GM23338 (cell line): ENCODE results near the gene ZSCAN5C. TPM values are rescaled to one million over a fixed set of nuclear protein-coding genes. Genes with fewer than 3 reads are reported as not detected.

Experiments used
- ATAC-seq: fragments of 200-7000 bp; cut with Tn5 transposase; 3 replicates; pipeline ENCODE4 v1.9.1; 2020
- DNase-seq: peaks from one replicate; pipeline ENCODE4 v3.0.0-alpha.2; 2015; ENCODE audit warnings: low spot score
- H2AFZ ChIP-seq: fragments of 200-600 bp; sonication (generic); 2 replicates; pipeline ENCODE4 v1.8.0; 2016; ENCODE audit warnings: antibody characterized with exemption, mild to moderate bottlenecking, moderate library complexity
- H3F3A ChIP-seq: fragments of 200-600 bp; sonication (generic); replicated peaks from 2 replicates; pipeline ENCODE4 v1.8.0; 2017; ENCODE audit warnings: antibody characterized with exemption, mixed run types, low read depth
- H3K27ac ChIP-seq: fragments of 200-600 bp; sonication (generic); 2 replicates; pipeline ENCODE4 v1.6.1; 2016; ENCODE audit warnings: low read depth
- H3K27me3 ChIP-seq: fragments of 200-600 bp; sonication (generic); 2 replicates; pipeline ENCODE4 v1.8.0; 2016; ENCODE audit warnings: mild to moderate bottlenecking, mixed run types, moderate library complexity; ENCODE audit not compliant: insufficient read depth
- H3K36me3 ChIP-seq: fragments of 200-600 bp; sonication (generic); 2 replicates; pipeline ENCODE4 v1.8.0; 2016; ENCODE audit warnings: mild to moderate bottlenecking; ENCODE audit not compliant: insufficient read depth
- H3K4me1 ChIP-seq: fragments of 200-600 bp; sonication (generic); 2 replicates; pipeline ENCODE4 v1.8.0; 2016; ENCODE audit warnings: mild to moderate bottlenecking, moderate library complexity; ENCODE audit not compliant: insufficient read depth
- H3K4me2 ChIP-seq: fragments of 200-600 bp; sonication (generic); 2 replicates; pipeline ENCODE4 v1.7.1; 2017; ENCODE audit warnings: mixed run types
- H3K4me3 ChIP-seq: fragments of 200-600 bp; sonication (generic); 2 replicates; pipeline ENCODE4 v1.6.1; 2016; ENCODE audit warnings: mixed run types
- H3K79me2 ChIP-seq: fragments of 200-600 bp; sonication (generic); replicated peaks from 2 replicates; pipeline ENCODE4 v1.8.0; 2017; ENCODE audit warnings: mild to moderate bottlenecking; ENCODE audit not compliant: insufficient read depth
- H3K9me2 ChIP-seq: fragments of 200-600 bp; sonication (generic); 2 replicates; pipeline ENCODE4 v1.8.0; 2017; ENCODE audit not compliant: insufficient read depth
- H4K20me1 ChIP-seq: fragments of 200-600 bp; sonication (generic); replicated peaks from 2 replicates; pipeline ENCODE4 v1.8.0; 2017; ENCODE audit warnings: mild to moderate bottlenecking; ENCODE audit not compliant: insufficient read depth
- H3K27ac Mint-ChIP-seq: 2 replicates; pipeline ENCODE4 v1.8.0; 2020; ENCODE audit warnings: inconsistent platforms, mild to moderate bottlenecking, moderate library complexity, mixed read lengths
- H3K27me3 Mint-ChIP-seq: 3 replicates; pipeline ENCODE4 v1.8.0; 2022; ENCODE audit warnings: low read depth, mild to moderate bottlenecking, moderate library complexity, mixed read lengths, inconsistent platforms; ENCODE audit not compliant: insufficient read depth, poor library complexity
- H3K36me3 Mint-ChIP-seq: 3 replicates; pipeline ENCODE4 v1.8.0; 2021; ENCODE audit warnings: low read depth, mild to moderate bottlenecking, inconsistent platforms, moderate library complexity, mixed read lengths
- H3K4me1 Mint-ChIP-seq: 3 replicates; pipeline ENCODE4 v1.8.0; 2020; ENCODE audit warnings: mild to moderate bottlenecking, inconsistent platforms, mixed read lengths
- H3K4me3 Mint-ChIP-seq: 3 replicates; pipeline ENCODE4 v1.8.0; 2021; ENCODE audit warnings: moderate library complexity, mild to moderate bottlenecking, inconsistent platforms, mixed read lengths
- H3K9me3 Mint-ChIP-seq: 3 replicates; pipeline ENCODE4 v1.8.0; 2020; ENCODE audit warnings: moderate library complexity, mild to moderate bottlenecking, inconsistent platforms, mixed read lengths
- CREB1 ChIP-seq: fragments of 250-450 bp; sonication (Bioruptor Pico); IDR thresholded peaks from 2 replicates; pipeline ENCODE4 v1.5.0; 2020; ENCODE audit warnings: low read depth, mild to moderate bottlenecking, moderate library complexity
- CTCF ChIP-seq, 2 experiments: fragments of 200-600 bp in 1 of 2; sonication (generic) in 1 of 2; conservative IDR thresholded peaks; 2 replicates each; pipeline versions ENCODE4 v1.5.1 to v1.6.1; 2016 to 2017; ENCODE audit warnings: antibody characterized with exemption in 2 of 2, low read depth in 2 of 2, mild to moderate bottlenecking in 2 of 2, moderate library complexity in 1 of 2
- EZH2 ChIP-seq: fragments of 200-600 bp; sonication (generic); IDR thresholded peaks from one replicate; pipeline ENCODE4 v1.8.0; 2017; ENCODE audit warnings: antibody characterized with exemption, mild to moderate bottlenecking, low read depth; ENCODE audit not compliant: unreplicated experiment
- EZH2phosphoT487 ChIP-seq: fragments of 200-600 bp; sonication (generic); IDR thresholded peaks from one replicate; pipeline ENCODE4 v1.8.1; 2018; ENCODE audit warnings: antibody characterized with exemption; ENCODE audit not compliant: unreplicated experiment
- JUNB ChIP-seq: IDR thresholded peaks from one replicate; pipeline ENCODE4 v1.6.1; 2016; ENCODE audit warnings: antibody characterized with exemption; ENCODE audit not compliant: unreplicated experiment
- NANOG ChIP-seq: IDR thresholded peaks from 2 replicates; pipeline ENCODE4 v1.6.1; 2016; ENCODE audit warnings: antibody characterized with exemption, borderline replicate concordance
- POLR2AphosphoS5 ChIP-seq: IDR thresholded peaks from 2 replicates; pipeline ENCODE4 v1.6.1; 2016; ENCODE audit warnings: antibody characterized with exemption, low read depth
- REST ChIP-seq: IDR thresholded peaks from one replicate; pipeline ENCODE4 v1.6.1; 2018; ENCODE audit warnings: antibody characterized with exemption; ENCODE audit not compliant: unreplicated experiment
- STAT1 ChIP-seq: IDR thresholded peaks from one replicate; pipeline ENCODE4 v1.6.1; 2016; ENCODE audit warnings: antibody characterized with exemption; ENCODE audit not compliant: unreplicated experiment
- ZNF114 ChIP-seq: fragments of 250-450 bp; sonication (Bioruptor Pico); IDR thresholded peaks from 2 replicates; pipeline ENCODE4 v1.5.0; 2020; ENCODE audit warnings: mild to moderate bottlenecking, moderate library complexity
- ZNF331 ChIP-seq: fragments of 250-450 bp; sonication (Bioruptor Pico); IDR thresholded peaks from 2 replicates; pipeline ENCODE4 v1.5.0; 2020; ENCODE audit warnings: low read depth, mild to moderate bottlenecking, moderate library complexity
- polyA plus RNA-seq: library from polyadenylated mRNA; unstranded; fragments of >200 nt; fragmentation: Nextera tagmentation; extraction: Ambion mirVana; gene quantifications from 2 replicates; pipeline ENCODE4 v1.2.1, GENCODE V29; 2016
- total RNA-seq: library from RNA; depleted of rRNA; stranded (reverse); fragments of >200 nt; shearing (Covaris generic); gene quantifications from 2 replicates; pipeline ENCODE4 v1.2.3, GENCODE V29; 2014
- TF ChIP-seq, protein P1 (sequence below): fragments of 250-450 bp; sonication (Bioruptor Pico); IDR thresholded peaks from 2 replicates; pipeline ENCODE4 v1.5.0; 2020; ENCODE audit warnings: mild to moderate bottlenecking, moderate library complexity
- TF ChIP-seq, protein P2 (sequence below): IDR thresholded peaks from 2 replicates; pipeline ENCODE4 v1.6.1; 2016; ENCODE audit warnings: antibody characterized with exemption

Gene ZSCAN5C
- total and polyA plus RNA-seq, 2 experiments from 2014 or later, result not detected

- Histone ChIP-seq H3K27me3 (no peaks in the 10 kb centered on the region), H3K27ac (no peak overlapping the region), H3F3A (no peaks in the 10 kb centered on the region), H4K20me1 (no peaks in the 10 kb centered on the region), H3K4me2 (no peak overlapping the region), H2AFZ (no peak overlapping the region), H3K9me2 (no peaks in the 10 kb centered on the region), H3K36me3 (no peaks in the 10 kb centered on the region), H3K4me3 (no peak overlapping the region), H3K4me1 (no peaks in the 10 kb centered on the region), H3K79me2 (no peaks in the 10 kb centered on the region)
- H3K27me3 Mint-ChIP-seq, result peaks cover 8% of the 10 kb centered on the region
- H3K36me3 Mint-ChIP-seq, result no peaks in the 10 kb centered on the region; the same call in 2 of the 3 replicates
- H3K4me1 Mint-ChIP-seq, result peaks cover 7% of the 10 kb centered on the region
- no peak for DNase-seq
- no peak overlapping the region for H3K27ac Mint-ChIP-seq
- no peaks in the 10 kb centered on the region; the same call in 2 of the 3 replicates for H3K9me3 Mint-ChIP-seq
- ATAC-seq, result no peak
- no peak overlapping the region for H3K4me3 Mint-ChIP-seq
- TF ChIP-seq EZH2 (no peak), EZH2phosphoT487 (no peak), NANOG (no peak), JUNB (no peak), POLR2AphosphoS5 (no peak), REST (no peak), CTCF (conservative IDR thresholded peaks at IDR 0.05; ENCODE audit: low read depth in 2 of 2) (no peak), ZNF114 (CRISPR knock-in tag) (no peak), ZNF331 (CRISPR knock-in tag) (no peak), STAT1 (no peak), CREB1 (CRISPR knock-in tag) (no peak)
- TF ChIP-seq, protein P1, sequence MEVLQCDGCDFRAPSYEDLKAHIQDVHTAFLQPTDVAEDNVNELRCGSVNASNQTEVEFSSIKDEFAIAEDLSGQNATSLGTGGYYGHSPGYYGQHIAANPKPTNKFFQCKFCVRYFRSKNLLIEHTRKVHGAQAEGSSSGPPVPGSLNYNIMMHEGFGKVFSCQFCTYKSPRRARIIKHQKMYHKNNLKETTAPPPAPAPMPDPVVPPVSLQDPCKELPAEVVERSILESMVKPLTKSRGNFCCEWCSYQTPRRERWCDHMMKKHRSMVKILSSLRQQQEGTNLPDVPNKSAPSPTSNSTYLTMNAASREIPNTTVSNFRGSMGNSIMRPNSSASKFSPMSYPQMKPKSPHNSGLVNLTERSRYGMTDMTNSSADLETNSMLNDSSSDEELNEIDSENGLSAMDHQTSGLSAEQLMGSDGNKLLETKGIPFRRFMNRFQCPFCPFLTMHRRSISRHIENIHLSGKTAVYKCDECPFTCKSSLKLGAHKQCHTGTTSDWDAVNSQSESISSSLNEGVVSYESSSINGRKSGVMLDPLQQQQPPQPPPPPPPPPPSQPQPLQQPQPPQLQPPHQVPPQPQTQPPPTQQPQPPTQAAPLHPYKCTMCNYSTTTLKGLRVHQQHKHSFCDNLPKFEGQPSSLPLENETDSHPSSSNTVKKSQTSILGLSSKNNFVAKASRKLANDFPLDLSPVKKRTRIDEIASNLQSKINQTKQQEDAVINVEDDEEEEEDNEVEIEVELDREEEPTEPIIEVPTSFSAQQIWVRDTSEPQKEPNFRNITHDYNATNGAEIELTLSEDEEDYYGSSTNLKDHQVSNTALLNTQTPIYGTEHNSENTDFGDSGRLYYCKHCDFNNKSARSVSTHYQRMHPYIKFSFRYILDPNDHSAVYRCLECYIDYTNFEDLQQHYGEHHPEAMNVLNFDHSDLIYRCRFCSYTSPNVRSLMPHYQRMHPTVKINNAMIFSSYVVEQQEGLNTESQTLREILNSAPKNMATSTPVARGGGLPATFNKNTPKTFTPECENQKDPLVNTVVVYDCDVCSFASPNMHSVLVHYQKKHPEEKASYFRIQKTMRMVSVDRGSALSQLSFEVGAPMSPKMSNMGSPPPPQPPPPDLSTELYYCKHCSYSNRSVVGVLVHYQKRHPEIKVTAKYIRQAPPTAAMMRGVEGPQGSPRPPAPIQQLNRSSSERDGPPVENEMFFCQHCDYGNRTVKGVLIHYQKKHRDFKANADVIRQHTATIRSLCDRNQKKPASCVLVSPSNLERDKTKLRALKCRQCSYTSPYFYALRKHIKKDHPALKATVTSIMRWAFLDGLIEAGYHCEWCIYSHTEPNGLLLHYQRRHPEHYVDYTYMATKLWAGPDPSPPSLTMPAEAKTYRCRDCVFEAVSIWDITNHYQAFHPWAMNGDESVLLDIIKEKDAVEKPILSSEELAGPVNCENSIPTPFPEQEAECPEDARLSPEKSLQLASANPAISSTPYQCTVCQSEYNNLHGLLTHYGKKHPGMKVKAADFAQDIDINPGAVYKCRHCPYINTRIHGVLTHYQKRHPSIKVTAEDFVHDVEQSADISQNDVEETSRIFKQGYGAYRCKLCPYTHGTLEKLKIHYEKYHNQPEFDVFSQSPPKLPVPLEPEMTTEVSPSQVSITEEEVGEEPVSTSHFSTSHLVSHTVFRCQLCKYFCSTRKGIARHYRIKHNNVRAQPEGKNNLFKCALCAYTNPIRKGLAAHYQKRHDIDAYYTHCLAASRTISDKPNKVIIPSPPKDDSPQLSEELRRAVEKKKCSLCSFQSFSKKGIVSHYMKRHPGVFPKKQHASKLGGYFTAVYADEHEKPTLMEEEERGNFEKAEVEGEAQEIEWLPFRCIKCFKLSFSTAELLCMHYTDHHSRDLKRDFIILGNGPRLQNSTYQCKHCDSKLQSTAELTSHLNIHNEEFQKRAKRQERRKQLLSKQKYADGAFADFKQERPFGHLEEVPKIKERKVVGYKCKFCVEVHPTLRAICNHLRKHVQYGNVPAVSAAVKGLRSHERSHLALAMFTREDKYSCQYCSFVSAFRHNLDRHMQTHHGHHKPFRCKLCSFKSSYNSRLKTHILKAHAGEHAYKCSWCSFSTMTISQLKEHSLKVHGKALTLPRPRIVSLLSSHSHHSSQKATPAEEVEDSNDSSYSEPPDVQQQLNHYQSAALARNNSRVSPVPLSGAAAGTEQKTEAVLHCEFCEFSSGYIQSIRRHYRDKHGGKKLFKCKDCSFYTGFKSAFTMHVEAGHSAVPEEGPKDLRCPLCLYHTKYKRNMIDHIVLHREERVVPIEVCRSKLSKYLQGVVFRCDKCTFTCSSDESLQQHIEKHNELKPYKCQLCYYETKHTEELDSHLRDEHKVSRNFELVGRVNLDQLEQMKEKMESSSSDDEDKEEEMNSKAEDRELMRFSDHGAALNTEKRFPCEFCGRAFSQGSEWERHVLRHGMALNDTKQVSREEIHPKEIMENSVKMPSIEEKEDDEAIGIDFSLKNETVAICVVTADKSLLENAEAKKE (CRISPR knock-in tag), result no peak
- TF ChIP-seq, protein P2, sequence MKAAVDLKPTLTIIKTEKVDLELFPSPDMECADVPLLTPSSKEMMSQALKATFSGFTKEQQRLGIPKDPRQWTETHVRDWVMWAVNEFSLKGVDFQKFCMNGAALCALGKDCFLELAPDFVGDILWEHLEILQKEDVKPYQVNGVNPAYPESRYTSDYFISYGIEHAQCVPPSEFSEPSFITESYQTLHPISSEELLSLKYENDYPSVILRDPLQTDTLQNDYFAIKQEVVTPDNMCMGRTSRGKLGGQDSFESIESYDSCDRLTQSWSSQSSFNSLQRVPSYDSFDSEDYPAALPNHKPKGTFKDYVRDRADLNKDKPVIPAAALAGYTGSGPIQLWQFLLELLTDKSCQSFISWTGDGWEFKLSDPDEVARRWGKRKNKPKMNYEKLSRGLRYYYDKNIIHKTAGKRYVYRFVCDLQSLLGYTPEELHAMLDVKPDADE, result no peak
Measured at GRCh38 chr19:56176881-56177280, 25.2 kb upstream of the ZSCAN5C start.
